ENCODE results near the gene DLX2.

DLX2 gene

GRCh38 chr2:172107690-172108586, 5.2 kb upstream of the DLX2 start:
- DNase-seq (ENCODE audit: low spot score), result no peak

DNA sequence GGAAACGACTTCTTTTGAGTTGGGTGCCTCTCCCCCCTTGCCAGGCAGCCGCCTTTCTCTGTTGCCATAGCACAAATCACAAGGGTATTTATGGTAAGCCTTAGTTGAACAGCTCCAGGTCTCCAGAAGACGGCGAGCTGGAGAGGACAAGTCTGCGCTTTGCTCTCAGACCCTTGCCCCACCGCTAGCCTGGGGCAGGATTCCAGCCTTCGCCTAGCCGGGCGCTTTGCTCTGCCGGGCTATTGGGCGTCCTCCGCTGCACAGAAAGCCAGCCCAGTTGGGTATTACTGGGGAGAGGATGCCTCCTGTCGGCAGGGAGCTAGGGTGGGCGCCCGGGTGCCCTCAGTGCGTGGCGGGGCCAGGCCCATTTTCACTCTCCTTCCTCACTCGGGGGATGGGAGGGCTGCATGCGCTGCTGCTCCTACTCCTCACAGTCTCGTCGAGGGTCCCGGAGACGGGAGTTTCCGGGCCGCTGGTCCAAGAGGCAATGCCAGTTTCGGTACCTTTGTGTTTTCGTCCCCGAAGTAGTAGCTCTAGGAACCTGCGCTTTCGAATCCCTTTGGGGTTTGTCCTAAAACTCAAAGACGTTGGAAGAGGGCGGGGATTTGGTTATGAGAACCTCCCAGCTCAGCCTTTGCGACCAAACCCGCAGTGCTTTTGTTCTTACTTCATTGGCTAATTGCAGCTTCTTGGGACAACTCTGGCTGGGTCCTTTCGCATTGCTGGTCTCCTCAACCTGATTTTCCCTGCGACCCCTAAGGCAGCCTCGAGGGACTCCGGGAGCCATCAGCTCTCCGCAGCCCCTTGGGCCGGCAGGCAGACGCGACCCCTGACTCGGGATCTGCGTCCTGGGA, 3.6 kb upstream of the DLX2 start:
- no peak for DNase-seq (ENCODE audit: low spot score)

- no peak for DNase-seq (ENCODE audit: low spot score)
Measured at GRCh38 chr2:172105471-172106107, 2.9 kb upstream of the DLX2 start.

DNA sequence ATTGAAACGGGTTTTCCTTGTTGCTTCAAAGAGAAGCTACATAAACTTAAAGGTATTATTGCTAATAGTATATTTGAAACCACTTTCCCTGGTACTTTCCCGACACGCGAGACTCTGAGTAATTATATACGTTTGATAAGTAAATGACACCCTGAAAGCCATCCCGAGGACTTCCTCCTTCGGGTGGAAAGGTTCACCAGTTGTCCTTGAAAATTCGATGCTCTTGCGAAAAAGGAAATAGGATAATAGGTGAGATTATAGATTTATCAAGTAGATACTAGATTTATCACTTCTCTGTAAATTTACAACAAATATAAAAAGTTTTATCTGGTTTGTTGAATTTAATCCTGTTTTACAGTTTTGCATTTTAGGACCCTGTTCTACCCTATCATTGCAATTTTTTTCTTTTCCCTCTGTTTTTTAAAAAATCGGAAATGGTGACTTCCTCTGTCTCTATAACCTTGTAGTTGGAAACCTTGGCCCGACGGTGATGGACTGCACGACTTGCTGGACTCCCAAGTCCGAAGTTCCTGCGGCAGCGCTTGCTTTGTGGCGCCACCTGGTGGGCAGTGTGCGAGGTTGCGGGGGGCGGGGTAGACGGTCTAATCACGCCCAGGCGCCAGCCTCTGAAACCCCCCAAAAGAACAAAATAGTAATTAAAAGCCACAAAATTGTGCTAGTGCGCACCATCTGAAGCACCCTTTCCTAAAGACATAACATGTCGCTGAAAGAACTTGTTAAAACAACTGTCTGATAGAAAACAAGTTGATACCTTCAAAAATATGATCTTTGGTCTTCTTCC, 972 bp upstream of the DLX2 start:
- no peak for DNase-seq (ENCODE audit: low spot score)

DNA sequence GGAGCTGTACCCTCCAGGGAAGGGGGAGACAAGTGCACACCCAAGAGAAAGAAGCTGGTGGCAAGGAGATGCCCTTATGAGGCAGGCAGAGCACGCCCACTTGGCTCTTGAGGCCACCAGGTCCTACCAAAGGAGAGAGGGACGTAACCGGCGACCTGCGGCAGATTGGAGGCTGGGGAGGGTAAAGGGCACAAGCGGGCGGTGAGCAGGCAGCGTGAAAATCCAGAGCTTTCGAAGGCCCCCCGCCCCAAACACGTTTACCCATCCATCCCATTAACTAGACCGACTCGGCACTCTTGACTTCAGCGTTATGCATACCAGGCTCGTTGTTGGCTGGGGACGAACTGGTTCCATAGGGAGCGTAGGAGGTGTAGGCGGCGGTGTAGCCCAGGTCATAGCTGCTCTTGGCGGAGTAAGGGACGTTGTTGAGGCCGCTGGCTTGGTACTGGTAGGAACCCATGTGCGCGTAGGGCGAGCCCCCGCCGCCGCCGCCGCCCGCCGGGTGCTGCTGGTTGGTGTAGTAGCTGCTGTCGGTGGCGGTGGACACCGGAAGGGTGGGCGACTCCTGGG, 794 bp downstream of the DLX2 start:
- DNase-seq (ENCODE audit: low spot score), result no peak

- no peak for DNase-seq (ENCODE audit: low spot score)
Measured at GRCh38 chr2:172100935-172101820, 1.5 kb downstream of the DLX2 start.

DNA sequence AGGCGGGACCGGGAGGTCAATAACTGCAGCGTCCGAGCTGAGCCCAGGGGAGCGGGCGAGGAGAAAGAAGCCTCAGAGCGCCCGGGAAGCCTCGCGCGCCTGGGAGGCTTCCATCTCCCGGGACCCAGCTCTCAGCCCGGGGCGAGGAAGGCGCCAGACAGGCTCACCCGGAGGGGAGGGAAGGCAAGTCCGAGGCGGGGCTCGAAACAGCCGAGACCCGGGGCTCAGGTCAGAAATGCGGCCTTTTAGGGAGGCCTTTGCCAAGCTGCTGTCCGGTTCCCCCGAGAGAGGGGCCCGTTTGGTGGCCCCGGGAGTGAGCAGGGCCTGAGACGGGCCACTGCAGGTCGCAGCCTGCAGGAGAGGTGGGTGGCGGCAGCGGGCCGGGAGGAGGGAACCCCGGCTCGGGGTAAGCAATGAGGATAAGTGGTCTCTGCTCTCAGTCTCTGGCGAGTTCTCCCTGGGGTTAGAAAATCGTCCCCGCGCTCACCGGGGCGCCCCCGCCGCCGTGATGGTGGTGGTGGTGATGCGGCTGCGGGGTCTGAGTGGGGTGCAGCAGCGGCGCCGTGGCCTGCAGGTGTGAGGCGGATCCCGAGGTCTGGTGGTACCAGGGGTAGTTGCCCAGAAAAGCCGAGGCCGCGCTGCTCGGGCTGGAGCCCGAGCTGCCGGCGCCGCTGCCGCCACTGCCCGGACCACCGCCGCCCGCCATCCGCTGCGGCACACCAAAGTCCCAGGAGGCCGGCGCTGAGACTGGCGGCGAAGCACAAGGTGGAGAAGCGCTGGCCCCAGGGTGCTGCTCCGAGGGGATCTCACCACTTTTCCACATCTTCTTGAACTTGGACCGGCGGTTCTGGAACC, 2.4 kb downstream of the DLX2 start:
- no peak for DNase-seq (ENCODE audit: low spot score)

DNA sequence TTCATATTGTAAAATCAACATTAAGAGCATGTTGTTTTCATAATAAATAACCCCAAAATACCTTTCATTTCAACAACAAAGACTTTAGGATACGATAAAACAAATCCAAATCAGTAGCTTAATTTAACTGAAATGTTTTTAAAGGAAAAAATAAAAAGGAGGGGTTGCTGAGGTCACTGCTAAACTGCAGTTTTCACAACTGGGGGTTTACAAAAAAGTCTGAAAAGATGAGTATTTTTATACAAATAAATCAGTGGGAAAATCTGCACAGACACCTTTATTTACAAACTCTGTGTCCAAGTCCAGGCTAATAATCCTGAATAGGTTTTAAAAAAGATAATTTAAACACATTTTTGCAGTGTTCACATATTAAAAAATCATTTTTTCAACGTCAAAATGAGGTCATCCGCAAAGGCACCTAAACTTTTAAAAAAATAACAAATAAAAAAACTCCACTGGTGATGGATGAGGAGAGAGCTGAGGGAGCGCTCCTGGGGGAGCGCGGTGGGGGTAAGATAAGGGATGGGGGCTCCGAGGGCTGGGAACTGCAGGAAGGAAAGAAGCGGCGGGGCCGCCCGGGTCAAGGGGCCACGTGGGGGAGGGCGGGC, 3.1 kb downstream of the DLX2 start:
- DNase-seq (ENCODE audit: low spot score), result no peak

DNA sequence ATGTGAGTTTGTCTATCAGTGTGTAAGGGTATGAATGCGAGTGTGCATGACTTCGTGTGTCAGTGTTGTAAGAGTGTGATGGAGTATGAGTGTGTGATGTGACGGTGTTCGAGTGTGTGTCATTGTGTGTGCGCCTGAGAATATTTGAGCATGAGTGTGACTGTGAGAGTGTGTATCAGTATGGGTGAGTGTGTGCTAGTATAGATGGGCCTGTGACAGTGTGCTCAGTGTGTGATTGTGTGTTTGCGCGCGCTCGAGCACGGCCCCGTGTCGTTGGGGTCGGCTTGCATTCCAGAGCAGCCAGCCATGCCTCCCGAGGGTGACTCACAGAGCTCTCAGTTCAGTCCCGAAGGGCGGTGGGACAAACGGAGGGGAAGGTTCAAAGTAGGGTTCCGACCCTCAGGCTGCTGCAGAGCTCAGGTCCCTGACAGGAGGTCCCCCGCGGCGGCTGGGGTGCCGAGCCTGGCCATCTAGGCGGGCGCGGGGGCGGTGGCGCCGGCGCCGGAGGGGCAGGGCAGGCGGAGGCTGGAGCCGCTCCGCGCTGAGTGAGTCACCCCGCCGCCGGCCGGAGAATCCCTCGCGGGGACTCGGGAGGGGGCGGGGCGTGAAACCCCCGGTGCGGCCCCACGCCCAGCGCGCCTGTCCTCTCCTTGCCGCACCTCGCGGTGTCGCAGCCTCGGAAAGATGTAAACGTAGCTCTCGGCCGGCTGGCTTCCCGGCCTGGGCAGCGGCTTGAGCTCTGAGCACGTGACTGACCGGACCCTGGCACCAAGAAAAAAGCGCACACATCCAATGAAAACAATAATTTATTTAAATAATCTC, 3.8 kb downstream of the DLX2 start:
- peak; percentile 79 for DNase-seq (ENCODE audit: low spot score)

GRCh38 chr2:172098287-172098649, 4.4 kb downstream of the DLX2 start:
- no peak for DNase-seq (ENCODE audit: low spot score)

DNA sequence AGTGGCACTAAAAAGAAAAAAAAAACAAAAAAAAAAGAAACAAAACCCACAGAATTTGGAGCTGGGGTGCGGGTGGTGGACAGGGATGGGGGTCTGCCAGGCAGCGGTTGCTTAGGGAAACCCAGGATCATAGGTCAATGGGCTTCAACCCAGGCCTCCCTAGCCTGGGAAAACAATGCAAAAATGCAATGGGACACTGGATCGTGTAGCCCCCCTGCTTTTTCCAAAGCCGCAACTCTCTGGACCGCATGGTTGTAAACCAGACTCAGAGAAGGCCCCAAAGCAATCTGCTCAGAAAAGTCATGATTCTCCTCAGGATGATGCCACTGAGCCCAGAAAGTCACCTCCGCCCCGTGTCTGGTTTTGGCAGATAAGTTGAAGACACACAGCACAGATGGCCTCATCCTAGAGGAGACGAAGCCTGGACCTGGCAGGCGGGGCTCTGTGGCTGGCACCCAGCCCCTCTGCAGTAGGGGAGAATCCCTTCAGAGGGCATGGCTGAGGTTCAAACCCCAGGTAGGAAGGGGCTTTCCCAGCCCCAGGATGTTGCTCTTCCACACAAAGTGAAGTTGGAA, 5.1 kb downstream of the DLX2 start:
- DNase-seq (ENCODE audit: low spot score), result no peak

DNA sequence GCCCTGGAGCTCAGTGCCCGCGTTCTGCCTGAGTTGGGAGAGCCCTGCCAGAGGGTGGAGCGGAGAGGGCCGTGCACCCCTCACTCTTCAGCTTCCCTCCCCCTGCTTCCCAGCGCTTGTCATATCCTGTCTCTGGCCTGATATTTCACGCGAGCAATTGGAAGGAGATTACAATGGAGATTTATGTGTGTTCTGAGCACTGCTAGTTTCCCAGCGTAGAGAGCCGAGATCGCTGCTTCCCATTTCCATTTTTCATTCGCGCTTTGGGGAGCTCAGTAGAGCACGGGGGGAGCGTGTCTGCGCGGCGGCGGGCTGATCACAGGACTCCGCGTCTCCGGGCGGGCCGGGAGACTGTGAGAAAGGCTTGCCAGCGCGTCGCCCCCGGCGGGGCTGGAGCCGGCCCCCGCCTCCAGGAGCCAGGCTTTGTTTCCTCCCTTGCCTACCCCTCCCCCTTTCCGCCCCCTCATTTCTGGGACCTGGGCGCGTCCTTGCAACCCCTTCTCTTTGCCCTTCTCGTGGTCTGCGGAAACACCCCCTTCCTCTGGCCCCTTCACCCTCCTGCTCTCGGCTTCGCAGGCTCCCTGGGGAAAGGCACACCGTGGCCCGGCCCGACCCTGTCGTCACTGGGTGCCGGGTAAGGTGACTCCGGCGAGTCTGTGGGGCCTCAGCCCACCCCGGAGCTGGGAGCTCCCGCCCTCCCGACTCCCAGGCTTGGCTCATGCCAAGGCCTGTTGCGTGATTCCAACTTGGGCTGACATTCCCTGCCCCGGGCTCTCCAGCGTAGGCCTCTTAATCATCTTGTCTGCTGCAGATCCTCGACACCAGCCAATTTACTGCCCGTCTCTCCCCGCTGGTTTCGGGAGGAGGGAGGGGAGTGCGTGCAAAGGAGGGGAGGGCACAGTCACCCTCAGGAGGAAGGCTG, 5.8 kb downstream of the DLX2 start:
- no peak for DNase-seq (ENCODE audit: low spot score)

DNA sequence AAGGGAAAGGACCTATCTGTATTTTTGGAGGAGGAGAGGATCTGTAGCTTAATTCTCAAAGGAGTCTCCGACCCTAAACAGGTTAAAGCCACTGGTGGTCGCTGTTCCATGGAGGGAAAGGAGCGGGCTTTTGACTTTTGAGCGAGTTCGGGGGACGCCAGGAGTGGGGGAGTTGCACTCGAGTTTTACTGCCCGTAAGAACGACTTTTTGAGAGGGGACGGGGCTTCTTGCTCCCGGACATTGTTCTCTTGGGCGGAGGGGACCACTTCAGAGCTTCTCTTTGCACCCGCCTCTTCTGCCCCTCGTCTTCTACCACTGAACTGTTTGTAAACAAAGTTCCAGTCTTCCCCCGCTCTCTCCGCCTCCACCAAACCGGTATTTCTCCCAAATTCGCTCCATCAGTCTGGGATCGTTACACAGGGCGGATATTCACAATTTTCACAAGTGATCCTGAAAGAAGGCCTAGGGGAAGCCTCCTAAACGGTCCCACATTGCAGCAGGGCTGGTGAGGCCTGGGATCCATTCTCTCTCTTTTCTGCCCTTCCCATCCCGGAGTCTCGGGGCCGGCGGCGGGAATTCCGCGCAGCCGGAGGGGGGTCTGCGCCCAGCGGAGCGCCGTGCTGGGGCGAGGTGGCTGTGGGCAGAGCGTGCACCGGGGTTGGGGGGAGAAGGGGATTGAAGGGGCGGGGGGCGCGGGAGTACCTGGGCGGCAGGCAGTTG, 6.6 kb downstream of the DLX2 start:
- DNase-seq (ENCODE audit: low spot score), result no peak

DNA sequence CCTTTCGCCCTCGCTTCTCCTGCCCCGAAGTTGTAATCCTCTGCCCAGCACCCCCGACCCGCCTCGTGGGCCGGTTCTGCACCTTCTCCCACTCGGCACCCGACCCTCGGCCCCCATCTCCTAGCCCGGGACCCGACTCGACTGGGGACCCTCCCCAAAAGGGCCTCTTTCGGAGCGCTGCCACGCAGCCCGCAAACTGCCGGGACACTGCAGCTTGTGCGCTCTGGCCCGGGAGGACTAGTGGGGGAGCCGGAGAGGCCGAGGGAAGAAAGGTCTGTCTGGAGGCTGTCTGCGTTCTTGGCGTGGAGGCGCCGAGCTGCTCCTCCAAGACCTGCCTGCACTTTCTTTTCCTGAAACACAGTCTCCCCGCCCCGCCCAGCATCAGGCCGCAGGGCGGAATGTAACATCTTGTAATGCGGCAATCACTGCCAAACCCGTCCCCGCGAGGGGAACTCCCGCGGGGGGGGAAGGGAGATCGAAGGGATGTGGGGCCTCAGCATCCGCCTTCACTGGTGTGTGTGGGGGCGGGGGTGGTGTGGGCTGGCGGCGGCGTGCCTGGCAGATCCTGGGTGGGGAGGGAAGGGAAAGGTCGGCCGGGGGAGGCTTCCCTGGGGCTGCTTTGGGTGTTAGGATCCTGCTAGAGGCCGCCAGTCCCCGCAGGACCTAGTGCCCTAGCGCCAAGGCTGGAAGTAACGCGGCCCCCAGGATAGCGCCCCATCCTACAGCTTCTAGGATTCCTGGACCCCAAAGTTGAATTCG, 7.4 kb downstream of the DLX2 start:
- no peak for DNase-seq (ENCODE audit: low spot score)
